SW 1271 (cell line): Measurements from ENCODE around the gene CNN1.

Experiments
- DNase-seq, 2 experiments: peaks; one replicate each; lab custom pipeline; 2025; lab: John Stamatoyannopoulos, UW

Gene CNN1

GRCh38 chr19:11538232-11539036, at the start of gene CNN1:
Gene CNN1, plus strand, starts transcription at chr19:11538851. Its CDS starts 77 bp downstream, at chr19:11538928.
- no peak for DNase-seq

GRCh38 chr19:11489378-11489777, 49.3 kb upstream of the CNN1 start:
- DNase-seq, result no peak

- DNase-seq, result no peak
Observed at GRCh38 chr19:11494634-11495285, 43.9 kb upstream of the CNN1 start.

GRCh38 chr19:11495481-11495880, 43.2 kb upstream of the CNN1 start:
- DNase-seq, result no peak

GRCh38 chr19:11495885-11496284, 42.8 kb upstream of the CNN1 start:
- no peak for DNase-seq

- peak; percentile 45 to 75 for DNase-seq
Observed at GRCh38 chr19:11496391-11497163, 42.1 kb upstream of the CNN1 start.

GRCh38 chr19:11499220-11499726, 39.4 kb upstream of the CNN1 start:
- no peak for DNase-seq

- no peak for DNase-seq
Observed at GRCh38 chr19:11499890-11500420, 38.7 kb upstream of the CNN1 start.

- DNase-seq, result no peak
Observed at GRCh38 chr19:11504502-11505031, 34.1 kb upstream of the CNN1 start.

- DNase-seq, result peak; percentile 85 to 92
Observed at GRCh38 chr19:11505032-11505503, 33.6 kb upstream of the CNN1 start.

GRCh38 chr19:11505504-11506100, 33.0 kb upstream of the CNN1 start, which contains the start of gene ZNF653:
Gene ZNF653, minus strand, starts transcription at chr19:11505839. Its CDS starts 53 bp downstream, at chr19:11505786.
- DNase-seq, result peak; percentile 76 to 91

- no peak for DNase-seq
Observed at GRCh38 chr19:11506101-11506555, 32.5 kb upstream of the CNN1 start.

- DNase-seq, result no peak
Observed at GRCh38 chr19:11506967-11507366, 31.7 kb upstream of the CNN1 start.

- DNase-seq, result no peak
Observed at GRCh38 chr19:11507370-11508078, 31.1 kb upstream of the CNN1 start.

- no peak for DNase-seq
Observed at GRCh38 chr19:11510444-11510843, 28.2 kb upstream of the CNN1 start.

- no peak for DNase-seq
Observed at GRCh38 chr19:11513946-11514345, 24.7 kb upstream of the CNN1 start.

GRCh38 chr19:11519138-11519537, 19.5 kb upstream of the CNN1 start:
- no peak for DNase-seq

- DNase-seq, result peak; percentile 97 to 98
Observed at GRCh38 chr19:11528551-11529341, 9.9 kb upstream of the CNN1 start, which contains the start of gene ECSIT. Gene ECSIT, minus strand, starts transcription at chr19:11529134. Its CDS starts 9,964 bp downstream, at chr19:11519170.

GRCh38 chr19:11530432-11530831, 8.2 kb upstream of the CNN1 start:
- DNase-seq, result peak in 1 of 2 experiments; percentile 45
